Liver (tissue), 9 donors: Measurements from ENCODE around the gene ZYX. TPM values are rescaled to one million over a fixed set of nuclear protein-coding genes. Genes with fewer than 3 reads are reported as not detected.

Experiments
- DNase-seq: peaks from one replicate; pipeline ENCODE4 v3.0.0-alpha.2; 2017; ENCODE audit warnings: low spot score
- H3K27ac ChIP-seq, 2 donors: one replicate each; pipeline ENCODE4 v1.7.0; 2013; ENCODE audit warnings: inconsistent platforms in 2 of 2, low read length in 2 of 2, control low read depth in 1 of 2, low read depth in 1 of 2, mild to moderate bottlenecking in 1 of 2
- H3K27me3 ChIP-seq, 4 donors: one replicate each; pipeline versions ENCODE4 v1.6.1 to v1.7.0; 2013; ENCODE audit warnings: low read length in 3 of 4, inconsistent platforms in 1 of 4, mild to moderate bottlenecking in 1 of 4, moderate library complexity in 1 of 4; ENCODE audit not compliant: control insufficient read depth in 4 of 4, insufficient read depth in 4 of 4
- H3K36me3 ChIP-seq, 4 donors: one replicate each; pipeline versions ENCODE4 v1.6.1 to v1.7.0; 2013; ENCODE audit warnings: low read length in 3 of 4, mild to moderate bottlenecking in 3 of 4, low read depth in 1 of 4, moderate library complexity in 1 of 4; ENCODE audit not compliant: control insufficient read depth in 4 of 4, insufficient read depth in 3 of 4
- H3K4me1 ChIP-seq, 4 donors: one replicate each; pipeline versions ENCODE4 v1.6.1 to v1.7.0; 2013; ENCODE audit warnings: low read length in 3 of 4, mild to moderate bottlenecking in 3 of 4, moderate library complexity in 1 of 4; ENCODE audit not compliant: control insufficient read depth in 4 of 4, insufficient read depth in 4 of 4
- H3K4me3 ChIP-seq, 3 donors: one replicate each; pipeline versions ENCODE4 v1.6.1 to v1.7.0; 2013; ENCODE audit warnings: low read length in 3 of 3, control low read depth in 1 of 3, low read depth in 1 of 3, mild to moderate bottlenecking in 1 of 3
- H3K9ac ChIP-seq, 2 donors: one replicate each; pipeline ENCODE4 v1.7.0; 2013; ENCODE audit warnings: low read length in 2 of 2, mild to moderate bottlenecking in 2 of 2, moderate library complexity in 2 of 2, control low read depth in 1 of 2, low read depth in 1 of 2
- H3K9me3 ChIP-seq, 4 donors: one replicate each; pipeline versions ENCODE4 v1.6.1 to v1.7.0; 2013; ENCODE audit warnings: low read length in 3 of 4; ENCODE audit not compliant: control insufficient read depth in 4 of 4
- ATF3 ChIP-seq: IDR thresholded peaks from 2 replicates; pipeline ENCODE4 v1.6.1; 2016; ENCODE audit warnings: antibody characterized with exemption
- CTCF ChIP-seq: fragments of 150-350 bp; IDR thresholded peaks from 2 replicates; pipeline ENCODE4 v1.5.1; 2017; ENCODE audit warnings: improper control_type of control experiment, low read depth, low read length; ENCODE audit not compliant: missing input control
- EGR1 ChIP-seq, 2 donors: IDR thresholded peaks; 2 replicates each; pipeline ENCODE4 v1.6.1; 2016 to 2018; ENCODE audit warnings: antibody characterized with exemption in 2 of 2, low read depth in 2 of 2
- HNF4A ChIP-seq, 2 donors: conservative IDR thresholded peaks; 2 replicates each; pipeline ENCODE4 v1.6.1; 2016; ENCODE audit warnings: antibody characterized with exemption in 2 of 2, mild to moderate bottlenecking in 2 of 2
- HNF4G ChIP-seq: IDR thresholded peaks from 2 replicates; pipeline ENCODE4 v1.6.1; 2016; ENCODE audit warnings: antibody characterized with exemption
- JUND ChIP-seq, 2 donors: IDR thresholded peaks; 2 replicates each; pipeline ENCODE4 v1.6.1; 2016; ENCODE audit warnings: antibody characterized with exemption in 2 of 2
- NR2F2 ChIP-seq: IDR thresholded peaks from 2 replicates; pipeline ENCODE4 v1.6.1; 2016; ENCODE audit warnings: antibody characterized with exemption
- RAD21 ChIP-seq, 2 donors: IDR thresholded peaks; 2 replicates each; pipeline ENCODE4 v1.6.1; 2016; ENCODE audit warnings: antibody characterized with exemption in 2 of 2, mild to moderate bottlenecking in 2 of 2
- REST ChIP-seq: IDR thresholded peaks from 2 replicates; pipeline ENCODE4 v1.6.1; 2016; ENCODE audit warnings: antibody characterized with exemption, mild to moderate bottlenecking
- TAF1 ChIP-seq: conservative IDR thresholded peaks from 2 replicates; pipeline ENCODE4 v1.6.1; 2016; ENCODE audit warnings: antibody characterized with exemption, mild to moderate bottlenecking
- YY1 ChIP-seq: IDR thresholded peaks from 2 replicates; pipeline ENCODE4 v1.6.1; 2016; ENCODE audit warnings: antibody characterized with exemption, mild to moderate bottlenecking
- ZBTB33 ChIP-seq: IDR thresholded peaks from 2 replicates; pipeline ENCODE4 v1.6.1; 2016; ENCODE audit warnings: antibody characterized with exemption
- WGBS: extraction: QIAGEN DNeasy Blood & Tissue Kit; methylation state at CpG from one replicate; pipeline ENCODE4 v1.1.7; 2013; 5-methylcytosine and 5-hydroxymethylcytosine counted together
- polyA plus RNA-seq, 2 donors: library from polyadenylated mRNA; stranded (reverse) in 1 of 2; unstranded in 1 of 2; fragments of 200-250 nt in 1 of 2; fragments of >200 nt in 1 of 2; fragmentation: Nextera tagmentation in 1 of 2; extraction: Ambion mirVana in 1 of 2; gene quantifications; one replicate each; pipeline versions ENCODE4 v1.2.1 to v1.2.3, GENCODE V29; 2013 to 2015
- total RNA-seq, 2 donors: library from RNA; depleted of rRNA; stranded (reverse); fragments of >200 nt; gene quantifications; one replicate each; pipeline ENCODE4 v1.2.3, GENCODE V29; 2014
- donor health status: healthy.
- donor health status: healthy.
- donor health status: healthy.
- donor health status: healthy.
- donor health status: healthy.

Gene ZYX
- total and polyA plus RNA-seq, 4 donors, result 15.4 to 49.7 (median 16.5) TPM

GRCh38 chr7:143398616-143399015, 17.5 kb downstream of the ZYX start:
- Histone ChIP-seq H3K4me1 (peaks cover 23 to 67% (median 61%) of the 10 kb centered on the region in 4 donors), H3K27ac (no peak overlapping the region), H3K36me3 (peaks cover 0 to 25% (median 6%) of the 10 kb centered on the region in 4 donors), H3K9ac (no peak overlapping the region), H3K9me3 (no peaks in the 10 kb centered on the region), H3K27me3 (no peaks in the 10 kb centered on the region), H3K4me3 (no peak overlapping the region)
- 94% methylated on average over 14 of the region's 14 CpGs for WGBS
- no peak for DNase-seq
- no peak for TF ChIP-seq NR2F2
- no peak for TF ChIP-seq HNF4G
- no peak for TF ChIP-seq HNF4A (conservative IDR thresholded peaks at IDR 0.05)
- no peak for TF ChIP-seq YY1
- no peak for TF ChIP-seq ATF3
- no peak for TF ChIP-seq EGR1 (IDR thresholded peaks at IDR 0.05; ENCODE audit: low read depth in 2 of 2)
- TF ChIP-seq ZBTB33, result no peak
- TF ChIP-seq REST, result no peak
- no peak for TF ChIP-seq CTCF
- no peak for TF ChIP-seq RAD21 (IDR thresholded peaks at IDR 0.05)
- TF ChIP-seq JUND (IDR thresholded peaks at IDR 0.05), result no peak

- 93% methylated on average over 8 of the region's 8 CpGs for WGBS
Measured at GRCh38 chr7:143399151-143399550, 18.0 kb downstream of the ZYX start.

More at GRCh38 chr7:143399151-143399550, 18.0 kb downstream of the ZYX start:
- DNase-seq, result no peak
- no peak overlapping the region for H3K4me3 ChIP-seq
- H3K36me3 ChIP-seq, result peaks cover 0 to 25% (median 6%) of the 10 kb centered on the region in 4 donors
- no peak overlapping the region for H3K27ac ChIP-seq
- H3K9ac ChIP-seq, result no peak overlapping the region
- H3K9me3 ChIP-seq, result no peaks in the 10 kb centered on the region
- no peaks in the 10 kb centered on the region for H3K27me3 ChIP-seq
- TF ChIP-seq TAF1, result no peak
- peaks cover 17 to 62% (median 55%) of the 10 kb centered on the region in 4 donors for H3K4me1 ChIP-seq
